Subcutaneous preadipocyte (primary cell): ENCODE measurements around the gene TUBD1. TPM values are rescaled to one million over a fixed set of nuclear protein-coding genes. Genes with fewer than 3 reads are reported as not detected.

Experiments
- small RNA-seq: library from RNA; depleted of rRNA; stranded (forward); fragments of <200 nt; gene quantifications from one replicate; pipeline ENCODE3, GENCODE V24; 2012
- total RNA-seq: library from RNA; depleted of rRNA; stranded (reverse); fragments of >200 nt; gene quantifications from 2 replicates; pipeline ENCODE4 v1.2.3, GENCODE V29; 2012

Gene TUBD1
- 2.6 and 3.9 TPM in 2 replicates for total RNA-seq

GRCh38 chr17:59892924-59893675 lies at the start of gene TUBD1, which contains the start of gene RPS6KB1:
Gene TUBD1, minus strand, starts transcription at chr17:59892943. Its CDS starts 1,941 bp downstream, at chr17:59891002.
Gene RPS6KB1, plus strand, starts transcription at chr17:59893121. Its CDS starts 64 bp downstream, at chr17:59893185.

Small RNAs within 50 kb of the gene (small RNA-seq; reads per million reads assigned to genes)
- gene RNU6-450P (not detected), gene RPS29P21 (not detected)

Other genes starting within 250 kb of the TUBD1 start
- 15.8 and 22.8 TPM in 2 replicates for gene PTRH2, start 185.5 kb downstream of the TUBD1 start, total RNA-seq
- 137 and 177 TPM in 2 replicates for gene VMP1, start 185.3 kb downstream of the TUBD1 start, total RNA-seq
- 15.8 and 22.3 TPM in 2 replicates for gene RPS6KB1, start 178 bp upstream of the TUBD1 start, total RNA-seq
- 10.3 and 14.7 TPM in 2 replicates for gene RNFT1, start 71.8 kb upstream of the TUBD1 start, total RNA-seq
- gene HEATR6, start 186.0 kb upstream of the TUBD1 start, total RNA-seq: 15.4 and 21.9 TPM in 2 replicates